Fibroblast of skin of abdomen (primary cell): Measurements from ENCODE around the gene CACTIN.
"Not testable (repeated sequence)": the region's sequence is repeated elsewhere in the genome, so short reads cannot be mapped to it uniquely, and the experiment has no call there.

Experiments used
- DNase-seq: peaks from one replicate; pipeline ENCODE4 v3.0.0-alpha.2; 2013

Gene CACTIN

DNA sequence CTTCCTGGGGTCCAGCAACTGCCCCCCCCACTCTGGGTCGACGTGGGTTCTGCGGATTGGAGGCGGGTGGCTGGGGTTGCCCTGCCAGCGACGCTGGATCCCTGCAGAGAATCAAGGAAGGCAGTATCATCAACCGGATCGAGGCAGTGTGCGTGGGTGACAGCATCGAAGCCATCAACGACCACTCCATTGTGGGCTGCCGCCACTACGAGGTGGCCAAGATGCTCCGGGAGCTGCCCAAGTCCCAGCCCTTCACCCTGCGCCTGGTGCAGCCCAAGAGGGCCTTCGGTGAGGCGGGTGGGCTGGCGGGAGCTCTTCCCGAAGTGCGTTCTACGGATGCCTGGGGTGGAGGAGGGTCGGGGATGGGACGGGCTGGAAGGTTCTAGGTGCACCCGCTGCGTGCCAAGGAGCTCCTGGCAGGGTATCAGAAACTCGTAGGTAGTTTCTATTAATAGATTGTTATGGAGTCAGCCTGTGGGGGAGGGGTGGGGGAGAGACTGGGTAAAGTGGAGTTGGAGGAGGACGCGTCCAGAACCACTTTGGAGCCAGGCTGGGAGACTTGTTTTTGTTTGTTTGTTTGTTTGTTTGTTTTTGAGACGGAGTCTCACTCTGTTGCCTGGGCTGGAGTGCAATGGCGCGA, 39.8 kb downstream of the CACTIN start:
- DNase-seq: no peak

DNA sequence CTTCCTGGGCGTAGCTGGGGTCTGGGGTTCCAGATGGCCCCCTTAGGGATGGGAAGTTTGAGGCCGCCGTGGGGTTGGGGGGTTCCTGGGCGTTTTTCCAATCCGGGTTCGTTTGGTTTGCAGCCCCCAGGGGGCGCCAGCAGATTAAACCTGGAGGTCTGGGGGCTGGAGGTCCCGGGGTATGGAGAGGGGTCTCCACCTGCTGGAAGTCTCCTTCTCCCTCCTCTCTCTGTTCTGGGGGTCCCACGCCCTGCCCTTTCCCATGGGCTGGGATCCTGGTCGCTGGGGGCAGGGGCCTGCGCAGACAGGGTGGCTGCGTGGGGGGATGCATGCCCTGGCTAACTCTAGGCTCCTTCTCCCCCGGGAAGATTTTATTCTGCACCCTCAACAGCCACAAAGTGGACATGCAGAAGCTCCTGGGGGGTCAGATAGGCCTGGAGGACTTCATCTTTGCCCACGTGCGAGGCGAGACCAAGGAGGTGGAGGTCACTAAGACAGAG, 40.4 kb downstream of the CACTIN start:
- DNase-seq: no peak

DNA sequence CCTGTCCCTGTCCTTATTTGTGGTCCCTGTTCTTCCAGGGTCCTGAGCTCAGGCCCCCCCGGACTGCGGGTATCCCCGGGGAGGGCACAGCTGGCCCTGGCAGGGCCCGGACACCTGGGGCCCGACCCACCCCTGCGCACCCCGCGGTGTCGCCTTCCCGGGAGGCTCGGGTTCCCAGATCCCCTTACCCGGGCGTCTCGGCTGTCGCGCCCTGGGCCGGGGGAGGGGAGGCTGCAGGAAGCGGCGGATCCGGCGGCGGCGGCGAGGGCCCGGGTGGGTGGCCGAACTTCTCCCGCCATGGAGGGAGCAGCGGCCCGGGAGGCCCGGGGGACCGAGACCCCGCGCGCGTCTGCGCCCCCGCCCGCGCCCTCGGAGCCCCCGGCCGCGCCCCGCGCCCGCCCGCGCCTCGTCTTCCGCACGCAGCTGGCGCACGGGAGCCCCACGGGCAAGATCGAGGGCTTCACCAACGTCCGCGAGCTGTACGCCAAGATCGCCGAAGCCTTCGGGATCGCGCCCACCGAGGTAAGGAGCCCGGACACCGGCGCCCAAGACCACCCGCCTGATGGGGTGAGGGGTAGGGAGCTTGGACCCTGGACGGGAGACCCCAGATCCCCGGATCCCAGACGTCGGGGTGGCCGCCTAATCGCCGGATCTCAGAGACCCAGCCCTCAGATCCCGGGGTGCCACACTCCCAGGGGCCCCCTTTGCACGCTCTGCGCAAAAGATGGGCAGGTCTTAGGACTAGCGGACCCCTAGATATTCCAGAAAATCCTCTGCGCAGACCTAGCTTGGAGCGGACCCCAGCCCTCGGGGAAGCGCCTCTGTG, 41.1 kb downstream of the CACTIN start, which contains the start of gene GIPC3:
GIPC3 (plus strand) TSS at position 178 of the 826 bp plus-strand sequence; CDS start at position 298, 120 bp downstream.
- no peak for DNase-seq

DNA sequence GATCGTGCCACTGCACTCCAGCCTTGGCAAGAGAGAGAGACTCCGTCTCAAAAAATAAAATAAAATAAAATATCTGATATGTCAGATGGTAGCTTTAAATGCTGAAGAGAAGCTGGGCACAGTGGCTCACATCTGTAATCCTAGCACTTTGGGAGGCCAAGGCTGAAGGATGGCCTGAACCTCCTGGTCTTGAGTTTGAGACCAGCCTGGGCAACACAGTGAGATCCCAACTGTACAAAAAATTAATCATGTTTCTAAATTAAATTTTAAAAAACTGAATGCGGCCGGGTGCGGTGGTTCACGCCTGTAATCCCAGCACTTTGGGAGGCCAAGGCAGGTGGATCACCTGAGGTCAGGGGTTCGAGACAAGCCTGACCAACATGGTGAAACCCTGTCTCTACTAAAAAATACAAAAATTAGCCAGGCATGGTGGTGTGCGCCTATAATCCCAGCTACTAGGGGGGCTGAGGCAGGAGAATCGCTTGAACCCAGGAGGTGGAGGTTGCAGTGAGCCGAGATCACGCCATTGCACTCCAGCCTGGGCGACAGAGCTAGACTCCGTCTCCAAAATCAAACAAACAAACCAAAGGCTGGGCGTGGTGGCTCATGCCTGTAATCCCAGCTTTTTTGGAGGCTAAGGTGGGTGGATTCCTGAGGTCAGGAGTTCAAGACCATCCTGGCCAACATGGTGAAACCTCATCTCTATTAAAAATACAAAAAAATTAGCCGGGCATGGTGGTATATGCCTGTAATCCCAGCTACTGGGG, 42.4 kb downstream of the CACTIN start:
- DNase-seq: not testable (repeated sequence)

DNA sequence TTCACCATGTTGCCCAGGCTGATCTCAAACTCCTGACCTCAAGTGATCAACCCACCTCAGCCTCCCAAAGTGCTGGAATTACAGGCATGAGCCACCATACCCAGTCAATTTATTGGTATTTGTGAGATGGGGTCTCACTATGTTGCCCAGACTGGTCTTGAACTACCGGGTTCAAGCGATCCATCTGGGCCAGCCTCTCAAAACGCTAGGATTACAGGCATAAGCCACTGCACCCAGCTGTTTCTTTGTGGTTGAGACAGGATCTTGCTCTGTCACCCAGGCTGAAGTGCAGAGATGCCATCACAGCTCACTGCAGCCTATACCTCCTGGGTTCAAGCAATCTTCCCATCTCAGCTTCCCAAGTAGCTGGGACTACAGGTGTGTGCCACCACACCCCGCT, 44.8 kb downstream of the CACTIN start:
- DNase-seq: not testable (repeated sequence)

DNA sequence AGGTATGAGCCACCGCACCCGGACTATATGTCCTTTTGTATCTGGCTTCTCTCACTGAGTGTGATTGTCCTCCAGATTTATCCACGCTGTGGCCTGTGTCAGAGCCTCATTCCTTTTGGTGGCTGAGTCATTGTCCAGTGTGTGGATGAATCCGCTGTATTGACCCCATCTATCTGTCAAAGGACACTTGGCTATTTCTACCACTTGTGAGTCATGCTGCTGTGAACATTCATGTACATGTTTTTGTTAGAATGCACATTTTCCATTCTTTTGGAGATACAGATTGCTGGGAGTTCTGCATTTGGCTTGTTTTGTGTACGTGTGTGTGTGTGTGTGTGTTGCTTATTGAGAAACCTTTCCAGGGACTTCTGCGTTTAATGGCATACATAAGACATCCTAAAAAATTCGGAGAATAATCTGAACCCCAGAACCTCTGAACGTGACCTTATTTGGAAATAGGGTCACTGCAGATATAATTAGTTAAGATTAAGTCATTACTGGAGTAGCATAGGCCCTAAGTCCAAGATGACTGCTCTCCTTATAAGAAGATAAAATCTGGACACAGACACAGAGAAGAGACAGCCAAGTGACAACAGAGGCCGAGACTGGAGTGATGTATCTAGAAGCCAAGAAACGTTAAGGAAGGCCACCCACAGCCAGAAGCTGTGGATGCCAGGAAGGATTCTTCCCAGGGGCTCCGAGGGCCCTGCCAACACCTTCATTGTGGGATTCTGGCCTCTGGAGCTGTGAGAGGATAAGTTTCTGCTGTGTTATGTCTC, 46.2 kb downstream of the CACTIN start:
- peak; percentile 86 for DNase-seq

DNA sequence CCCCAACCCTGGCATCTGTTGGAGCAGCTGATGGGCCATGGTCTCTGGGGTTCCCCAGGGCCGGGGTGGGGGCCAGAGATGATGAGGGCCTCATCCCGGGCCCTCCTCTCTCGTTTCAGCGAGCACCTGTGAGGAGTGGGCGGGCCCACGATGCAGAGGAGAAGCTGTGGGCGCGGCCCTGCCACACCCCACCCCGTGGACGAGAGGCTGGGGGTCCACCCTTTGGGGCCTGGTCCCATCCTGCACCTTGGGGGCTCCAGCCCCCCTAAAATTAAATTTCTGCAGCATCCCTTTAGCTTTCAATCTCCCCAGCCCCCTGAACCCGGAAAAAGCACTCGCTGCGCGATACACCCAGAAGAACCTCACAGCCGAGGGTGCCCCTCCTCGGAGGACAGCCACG, 48.2 kb downstream of the CACTIN start:
- DNase-seq: no peak

DNA sequence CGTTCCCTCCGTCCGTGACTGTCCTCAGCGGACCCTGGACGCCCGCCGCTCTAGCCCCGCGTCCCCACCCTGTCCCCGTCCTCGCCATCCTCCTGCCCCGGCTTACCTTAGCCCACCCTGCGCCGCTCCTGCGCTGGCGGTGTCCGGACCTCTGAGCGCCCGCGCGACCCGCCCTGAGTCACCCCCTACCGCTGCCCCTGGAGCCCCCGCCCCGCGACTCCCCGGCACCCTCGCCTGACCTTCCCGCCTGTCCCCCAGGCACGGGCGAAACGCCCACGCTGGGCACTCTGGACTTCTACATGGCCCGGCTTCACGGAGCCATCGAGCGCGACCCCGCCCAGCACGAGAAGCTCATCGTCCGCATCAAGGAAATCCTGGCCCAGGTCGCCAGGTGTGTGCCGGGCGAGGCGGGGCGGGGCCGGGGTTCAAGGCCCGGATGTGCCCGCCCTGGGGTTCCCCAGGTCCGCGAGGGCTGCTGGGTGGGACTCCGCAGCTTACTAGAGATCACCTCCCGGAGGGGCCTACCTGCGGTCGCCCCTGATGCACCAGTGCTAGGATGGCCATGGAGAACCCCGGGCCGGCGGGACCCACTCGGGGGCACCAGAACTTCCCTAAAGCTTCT, 48.8 kb downstream of the CACTIN start:
- no peak for DNase-seq

DNA sequence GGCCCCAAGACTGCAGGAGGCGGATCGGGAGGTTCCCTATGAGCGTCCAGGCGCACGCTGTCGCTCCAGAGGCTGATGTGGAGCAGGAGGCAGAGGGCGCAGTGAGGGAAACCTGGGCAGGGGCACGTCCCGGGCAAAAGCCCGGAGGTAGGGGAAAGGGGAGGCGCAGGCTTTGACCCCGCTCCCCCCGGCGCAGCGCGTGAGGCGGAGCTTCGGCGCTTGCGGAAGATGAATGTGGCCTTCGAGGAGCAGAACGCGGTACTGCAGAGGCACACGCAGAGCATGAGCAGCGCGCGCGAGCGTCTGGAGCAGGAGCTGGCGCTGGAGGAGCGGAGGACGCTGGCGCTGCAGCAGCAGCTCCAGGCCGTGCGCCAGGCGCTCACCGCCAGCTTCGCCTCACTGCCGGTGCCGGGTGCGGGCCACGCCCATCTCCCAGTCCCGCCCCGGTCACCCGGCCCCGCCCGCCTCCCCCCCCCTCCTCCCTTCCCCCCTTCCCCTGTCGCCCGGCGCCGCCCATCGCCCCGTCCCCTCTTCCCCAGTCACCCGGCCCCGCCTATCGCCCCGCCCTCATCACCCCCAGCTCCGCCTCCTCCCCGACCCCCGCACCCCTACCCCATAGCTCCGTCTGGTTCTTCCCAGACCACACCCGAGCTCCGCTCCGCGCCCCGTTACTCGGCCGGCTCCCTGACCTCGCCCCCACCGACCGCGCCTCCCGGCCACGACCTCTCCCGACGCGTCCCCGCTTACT, 49.7 kb downstream of the CACTIN start:
- DNase-seq: peak; percentile 71

DNA sequence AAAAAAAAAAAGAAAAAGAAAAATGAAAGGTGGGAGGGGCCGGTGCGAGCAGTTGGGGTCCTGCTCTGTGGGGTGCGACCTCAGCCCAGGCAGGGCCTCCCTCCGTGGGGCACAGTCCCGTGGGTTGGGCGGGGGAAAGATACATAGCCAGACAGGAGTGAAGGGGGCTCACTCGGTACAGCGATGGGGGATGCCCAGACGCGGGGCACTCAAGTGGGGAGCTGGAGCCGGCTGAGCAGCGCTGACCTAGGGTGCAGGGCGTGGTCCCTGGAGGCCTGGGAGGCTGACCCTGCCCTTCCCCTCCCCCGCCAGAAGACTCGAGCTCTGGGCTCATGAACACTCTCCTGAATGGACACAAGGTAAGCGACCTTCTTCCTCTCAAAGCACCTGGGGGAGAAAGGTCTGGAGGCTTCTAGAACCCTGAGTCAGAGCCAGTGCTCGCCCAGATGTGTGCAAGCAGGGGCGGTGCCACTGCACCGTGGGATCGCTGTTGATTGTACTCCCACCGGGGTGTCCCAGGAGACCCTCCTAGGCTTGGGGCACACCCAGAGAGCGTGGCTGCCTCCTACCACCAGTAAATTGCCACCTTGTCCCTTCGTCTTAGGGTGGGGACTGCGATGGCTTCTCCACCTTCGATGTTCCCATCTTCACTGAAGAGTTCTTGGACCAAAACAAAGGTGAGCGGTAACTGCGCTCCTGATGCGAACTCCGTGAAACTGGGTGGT, 50.5 kb downstream of the CACTIN start:
- DNase-seq: no peak

DNA sequence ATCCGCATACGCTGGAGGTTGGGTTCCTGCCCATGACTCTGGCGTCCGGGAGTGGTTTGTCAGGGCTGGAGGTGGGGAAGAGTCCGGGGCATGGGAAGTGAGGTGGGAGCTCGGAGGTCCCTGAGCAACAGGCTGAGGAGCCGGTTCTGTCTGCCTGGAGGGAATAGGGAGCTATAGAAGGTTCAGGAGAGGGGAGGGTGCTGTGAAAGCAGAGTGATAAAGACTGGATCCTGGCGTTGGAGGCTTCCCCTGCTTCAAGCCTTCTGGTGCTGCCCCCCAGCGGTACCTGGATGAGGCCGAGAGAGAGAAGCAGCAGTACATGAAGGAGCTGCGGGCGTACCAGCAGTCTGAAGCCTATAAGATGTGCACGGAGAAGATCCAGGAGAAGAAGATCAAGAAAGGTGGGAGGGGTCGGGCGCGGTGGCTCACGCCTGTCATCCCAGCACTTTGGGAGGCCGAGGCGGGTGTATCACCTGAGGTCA, 51.3 kb downstream of the CACTIN start:
- DNase-seq: no peak

DNA sequence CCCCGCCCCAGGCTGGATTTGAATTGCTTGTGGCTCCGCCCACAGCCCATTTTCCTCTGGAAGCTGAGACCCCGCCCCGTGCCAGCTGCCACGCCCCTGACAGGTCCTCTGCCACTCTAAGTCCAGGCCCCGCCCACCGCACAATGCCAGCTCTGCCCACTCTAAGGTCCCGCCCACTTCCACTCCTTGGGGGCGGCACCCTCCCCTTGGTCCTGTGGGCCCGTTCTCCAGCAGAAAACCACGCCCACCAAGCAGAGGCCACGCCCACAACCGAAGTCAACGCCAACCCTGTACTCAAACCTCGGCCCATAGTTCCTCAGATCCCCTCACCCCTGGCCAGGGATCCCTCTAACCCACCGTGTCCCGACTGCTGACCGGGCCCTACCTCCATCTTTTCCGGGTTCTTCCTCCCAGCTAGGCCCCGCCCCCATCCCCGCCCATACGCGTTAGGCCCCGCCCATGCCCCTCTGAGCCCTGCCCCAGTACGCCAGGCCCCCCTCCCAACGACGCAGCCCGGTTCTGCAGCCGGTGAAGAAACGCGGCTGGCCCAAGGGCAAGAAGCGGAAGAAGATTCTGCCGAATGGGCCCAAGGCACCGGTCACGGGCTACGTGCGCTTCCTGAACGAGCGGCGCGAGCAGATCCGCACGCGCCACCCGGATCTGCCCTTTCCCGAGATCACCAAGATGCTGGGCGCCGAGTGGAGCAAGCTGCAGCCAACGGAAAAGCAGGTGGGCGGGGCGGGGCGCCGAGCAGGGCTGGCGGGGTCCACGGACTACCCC, 52.5 kb downstream of the CACTIN start:
- DNase-seq: peak; percentile 89

DNA sequence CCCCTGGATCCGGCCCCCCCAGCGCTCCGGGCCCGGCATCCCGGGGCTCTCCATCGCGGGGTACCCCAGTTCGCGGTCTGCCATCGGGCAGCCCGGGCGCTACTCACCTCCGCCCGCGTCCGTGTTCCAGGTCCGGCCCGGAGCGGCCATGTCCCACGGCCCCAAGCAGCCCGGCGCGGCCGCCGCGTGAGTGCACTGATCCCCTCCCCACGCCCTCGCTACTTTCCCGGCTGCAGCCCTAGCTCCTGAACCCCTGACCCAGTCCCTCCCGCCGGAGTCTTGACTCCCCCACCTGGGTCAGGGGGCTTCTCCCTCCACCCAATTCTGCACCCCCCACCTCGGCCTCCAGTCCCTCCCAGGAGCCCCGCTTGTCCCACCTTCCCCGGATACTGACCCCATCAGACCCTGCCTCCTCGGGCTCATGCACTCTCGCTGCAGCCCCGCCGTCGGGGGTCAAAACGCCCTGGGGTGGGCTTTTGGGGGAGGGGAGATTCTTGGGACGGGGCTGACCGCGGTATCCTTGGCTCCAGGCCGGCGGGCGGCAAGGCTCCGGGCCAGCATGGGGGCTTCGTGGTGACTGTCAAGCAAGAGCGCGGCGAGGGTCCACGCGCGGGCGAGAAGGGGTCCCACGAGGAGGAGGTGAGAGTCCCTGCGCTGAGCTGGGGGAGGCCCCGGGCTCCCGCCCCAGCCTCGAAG, 53.3 kb downstream of the CACTIN start:
- DNase-seq: no peak

DNA sequence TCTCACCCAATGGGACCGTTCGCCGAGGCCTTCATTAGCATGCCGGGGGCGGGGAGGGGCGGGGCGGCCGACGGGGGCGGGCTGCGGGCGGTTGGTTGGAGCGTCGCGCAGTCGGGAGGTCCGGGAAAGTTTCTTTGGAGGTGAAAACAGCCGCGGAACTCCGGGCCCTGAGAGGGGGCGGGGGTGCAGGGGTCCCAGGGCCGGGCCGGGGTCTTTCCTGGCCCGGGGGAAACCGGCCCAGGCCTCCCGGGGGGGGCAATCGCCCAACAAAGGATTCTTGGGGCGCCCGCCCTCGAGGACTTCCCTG, 53.8 kb downstream of the CACTIN start, which contains the start of gene HMG20B:
HMG20B (plus strand) TSS at position 90 of the 307 bp plus-strand sequence. CDS start 366 bp downstream, outside the sequence.
- no peak for DNase-seq

DNA sequence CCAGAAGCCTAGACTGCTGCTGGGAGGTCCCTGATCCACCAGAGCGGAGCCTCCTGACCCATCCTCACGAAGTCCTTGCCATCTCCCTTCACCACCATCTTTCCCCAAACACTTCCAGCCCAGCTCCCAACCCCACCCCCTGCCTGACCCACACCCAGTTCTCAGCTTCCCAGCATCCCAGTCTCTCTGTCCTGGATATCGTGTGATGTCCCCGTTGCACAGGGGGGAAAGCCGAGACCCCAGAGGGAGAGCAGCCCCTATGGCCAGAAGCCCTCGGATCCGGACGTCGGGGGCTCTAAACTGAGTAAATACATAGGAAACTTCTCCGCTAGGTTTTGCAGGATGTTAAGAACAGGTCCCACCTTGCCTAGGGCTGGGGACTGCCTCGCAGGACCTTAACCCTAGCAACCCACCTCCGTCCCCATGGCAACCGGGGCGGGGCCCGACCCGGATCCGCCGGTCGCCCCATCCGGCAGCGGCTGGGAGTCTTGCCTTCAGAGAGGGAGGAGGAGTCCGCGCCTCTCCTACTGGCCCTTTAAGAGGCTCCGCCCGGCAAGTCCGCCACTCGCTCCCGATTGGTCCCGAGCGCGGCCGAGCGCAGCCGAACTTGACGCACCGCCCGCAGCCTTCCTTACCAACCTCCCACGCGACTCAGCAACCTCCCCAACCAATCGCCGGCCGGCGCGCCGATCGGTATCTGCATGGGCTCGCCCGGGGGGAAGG, 54.3 kb downstream of the CACTIN start:
- peak; percentile 100 for DNase-seq

DNA sequence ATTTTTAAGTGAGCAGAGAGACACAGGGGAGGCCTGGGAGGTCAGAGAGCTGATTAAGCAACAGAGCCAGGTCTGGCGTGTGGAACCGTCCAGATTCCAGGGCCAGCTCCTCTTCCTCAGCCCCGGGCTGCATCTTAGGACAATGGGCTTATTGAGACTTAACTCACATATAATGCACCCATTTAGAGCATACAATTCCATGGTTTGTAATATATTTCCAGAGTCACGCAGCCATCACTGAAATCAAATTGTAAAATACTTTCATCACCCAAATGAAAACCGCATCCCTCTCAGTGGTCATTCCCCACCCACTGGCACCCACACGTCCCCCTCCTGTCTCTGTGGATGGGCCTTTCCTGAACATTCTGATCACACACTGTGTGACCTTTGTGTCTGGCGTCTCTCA, 56.0 kb downstream of the CACTIN start:
- no peak for DNase-seq

DNA sequence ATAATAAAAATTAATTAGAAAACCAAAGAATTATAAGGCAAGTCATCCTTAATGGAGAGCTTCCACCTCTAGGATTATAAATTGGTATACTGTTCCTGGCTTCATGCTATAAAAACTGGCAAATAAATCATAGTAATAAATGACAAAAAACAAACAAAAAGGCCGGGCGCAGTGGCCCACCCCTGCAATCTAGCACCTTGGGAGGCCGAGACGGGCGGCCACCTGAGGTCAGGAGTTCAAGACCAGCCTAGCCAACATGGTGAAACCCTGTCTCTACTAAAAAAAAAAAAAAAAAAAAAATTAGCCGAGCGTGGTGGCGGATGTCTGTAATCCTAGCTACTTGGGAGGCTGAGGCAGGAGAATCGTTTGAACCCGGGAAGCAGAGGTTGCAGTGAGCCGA, 56.5 kb downstream of the CACTIN start:
- DNase-seq: not testable (repeated sequence)

DNA sequence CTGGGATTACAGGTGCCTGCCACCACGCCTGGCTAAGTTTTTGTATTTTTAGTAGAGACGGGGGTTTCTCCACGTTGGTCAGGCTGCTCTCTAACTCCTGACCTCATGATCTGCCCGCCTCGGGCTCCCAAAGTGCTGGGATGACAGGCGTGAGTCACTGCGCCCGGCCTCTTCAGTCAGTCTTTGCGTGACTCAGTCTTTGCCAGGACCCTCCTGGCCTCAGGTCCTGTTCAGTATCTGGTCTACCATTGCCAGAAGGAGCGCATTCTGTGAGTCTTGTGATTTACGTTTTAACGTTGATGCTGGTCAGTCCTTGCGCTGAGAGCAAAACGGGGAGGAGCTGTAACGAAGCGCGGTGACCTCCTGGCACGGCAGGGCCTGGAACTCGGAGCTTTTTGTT, 61.5 kb downstream of the CACTIN start:
- DNase-seq: no peak
